ENCODE data around the gene ST13.

Gene ST13

DNA sequence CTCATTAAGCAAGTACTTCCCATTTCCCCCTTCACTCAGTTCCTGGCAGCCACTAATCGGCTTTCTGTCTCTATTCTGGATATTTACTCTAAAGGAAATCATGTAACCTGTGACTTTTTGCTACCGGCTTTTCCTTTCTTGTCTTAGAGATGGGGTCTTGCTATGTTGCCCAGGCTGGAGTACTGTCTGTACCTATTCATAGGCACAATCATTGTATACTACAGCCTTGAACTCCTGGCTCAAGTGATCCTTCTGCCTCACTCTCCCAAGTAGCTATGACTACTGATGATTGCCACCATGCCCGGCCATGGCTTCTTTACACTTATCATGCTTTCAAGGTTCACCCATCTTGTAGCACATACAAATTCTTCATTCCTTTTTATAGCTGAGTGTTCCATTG is 49.7 kb downstream of the ST13 start:
- Mint-ChIP-seq H3K9me3 (no peaks in the 10 kb centered on the region), H3K4me3 (no peak overlapping the region), H3K4me1 (peaks cover 21% of the 10 kb centered on the region), H3K27me3 (ENCODE audit: low read depth) (no peaks in the 10 kb centered on the region), H3K27ac (no peak overlapping the region), H3K36me3 (ENCODE audit: low read depth) (peaks cover 13% of the 10 kb centered on the region)
- TF ChIP-seq, protein P1, sequence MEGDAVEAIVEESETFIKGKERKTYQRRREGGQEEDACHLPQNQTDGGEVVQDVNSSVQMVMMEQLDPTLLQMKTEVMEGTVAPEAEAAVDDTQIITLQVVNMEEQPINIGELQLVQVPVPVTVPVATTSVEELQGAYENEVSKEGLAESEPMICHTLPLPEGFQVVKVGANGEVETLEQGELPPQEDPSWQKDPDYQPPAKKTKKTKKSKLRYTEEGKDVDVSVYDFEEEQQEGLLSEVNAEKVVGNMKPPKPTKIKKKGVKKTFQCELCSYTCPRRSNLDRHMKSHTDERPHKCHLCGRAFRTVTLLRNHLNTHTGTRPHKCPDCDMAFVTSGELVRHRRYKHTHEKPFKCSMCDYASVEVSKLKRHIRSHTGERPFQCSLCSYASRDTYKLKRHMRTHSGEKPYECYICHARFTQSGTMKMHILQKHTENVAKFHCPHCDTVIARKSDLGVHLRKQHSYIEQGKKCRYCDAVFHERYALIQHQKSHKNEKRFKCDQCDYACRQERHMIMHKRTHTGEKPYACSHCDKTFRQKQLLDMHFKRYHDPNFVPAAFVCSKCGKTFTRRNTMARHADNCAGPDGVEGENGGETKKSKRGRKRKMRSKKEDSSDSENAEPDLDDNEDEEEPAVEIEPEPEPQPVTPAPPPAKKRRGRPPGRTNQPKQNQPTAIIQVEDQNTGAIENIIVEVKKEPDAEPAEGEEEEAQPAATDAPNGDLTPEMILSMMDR (IDR thresholded peaks at IDR 0.05; ENCODE audit: unreplicated experiment in 3 of 3) = no peak

DNA sequence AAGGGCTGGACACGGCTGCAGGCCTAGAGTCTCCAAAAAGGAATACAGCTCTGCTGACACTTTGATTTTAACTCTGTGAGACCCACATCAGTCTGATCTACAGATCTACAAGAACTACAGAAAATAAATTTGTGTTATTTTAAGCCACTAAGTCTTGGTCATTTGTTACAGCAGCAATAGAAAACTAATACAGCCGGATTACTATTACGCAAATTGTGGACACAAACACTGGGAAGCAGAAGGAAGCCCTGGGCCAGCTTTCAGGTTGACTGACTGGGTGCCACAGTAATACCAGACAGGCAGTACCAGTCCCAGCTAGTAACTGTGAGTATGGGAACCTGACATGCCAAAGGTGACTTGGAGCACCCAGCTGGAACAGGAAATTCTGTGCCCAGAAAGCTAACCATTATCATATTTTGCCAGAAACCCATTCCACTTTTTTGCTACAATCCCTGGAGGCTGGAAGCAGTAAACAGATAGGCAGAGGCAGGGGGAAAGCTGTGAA is 50.7 kb downstream of the ST13 start:
- TF ChIP-seq, protein P1 (IDR thresholded peaks at IDR 0.05; ENCODE audit: unreplicated experiment in 3 of 3) = no peak
- Mint-ChIP-seq H3K4me3 (no peak overlapping the region), H3K36me3 (ENCODE audit: low read depth) (peaks cover 13% of the 10 kb centered on the region), H3K27me3 (ENCODE audit: low read depth) (no peaks in the 10 kb centered on the region), H3K9me3 (no peaks in the 10 kb centered on the region), H3K4me1 (peaks cover 21% of the 10 kb centered on the region), H3K27ac (no peak overlapping the region)

DNA sequence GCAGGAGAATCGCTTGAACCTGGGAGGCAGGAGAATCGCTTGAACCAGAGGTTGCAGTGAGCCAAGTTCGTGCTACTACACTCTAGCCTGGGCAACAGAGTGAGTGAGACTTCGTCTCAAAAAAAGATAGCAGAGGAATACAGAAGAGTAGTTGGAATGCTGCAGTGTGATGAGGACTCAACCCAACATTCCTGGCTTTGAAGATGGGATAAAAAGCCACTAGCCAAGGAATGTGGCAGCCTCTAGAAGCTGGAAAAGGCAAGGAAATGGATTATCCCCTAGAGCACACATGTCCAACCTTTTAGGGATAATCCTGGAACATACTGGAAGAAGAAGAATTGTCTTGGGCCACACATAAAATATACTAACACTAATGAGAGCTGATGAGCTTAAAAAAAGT is 51.2 kb downstream of the ST13 start:
- Mint-ChIP-seq H3K27ac (no peak overlapping the region), H3K4me1 (peaks cover 21% of the 10 kb centered on the region)

DNA sequence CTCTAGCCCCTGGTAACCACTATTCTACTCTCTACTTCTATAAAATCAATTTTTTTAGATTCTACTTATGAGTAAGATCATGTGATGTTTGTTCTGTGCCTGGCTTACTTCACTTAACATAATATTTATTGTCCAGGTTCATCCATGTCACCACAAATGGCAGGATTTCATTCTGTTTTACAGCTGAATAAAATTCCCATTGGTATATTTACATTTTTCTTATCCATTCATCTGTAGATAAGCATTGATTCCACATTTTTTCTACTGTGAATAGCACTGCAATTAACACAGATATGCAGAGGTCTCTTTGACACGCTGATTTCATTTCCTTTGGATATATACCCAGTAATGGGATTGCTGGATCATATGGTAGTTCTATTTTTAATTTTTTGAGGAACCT is 53.1 kb downstream of the ST13 start:
- no peaks in the 10 kb centered on the region for H3K9me3 Mint-ChIP-seq
- H3K27ac Mint-ChIP-seq = no peak overlapping the region
- no peaks in the 10 kb centered on the region for H3K27me3 Mint-ChIP-seq (ENCODE audit: low read depth)
- peaks cover 13% of the 10 kb centered on the region for H3K36me3 Mint-ChIP-seq (ENCODE audit: low read depth)
- TF ChIP-seq, protein P1 (IDR thresholded peaks at IDR 0.05; ENCODE audit: unreplicated experiment in 3 of 3) = no peak
- H3K4me3 Mint-ChIP-seq = no peak overlapping the region
- H3K4me1 Mint-ChIP-seq = peaks cover 14% of the 10 kb centered on the region

More for the DNA sequence above, 51.2 kb downstream of the ST13 start:
- Mint-ChIP-seq H3K27me3 (ENCODE audit: low read depth) (no peaks in the 10 kb centered on the region), H3K4me3 (no peak overlapping the region), H3K36me3 (ENCODE audit: low read depth) (peaks cover 13% of the 10 kb centered on the region), H3K9me3 (no peaks in the 10 kb centered on the region)
- TF ChIP-seq, protein P1 (IDR thresholded peaks at IDR 0.05; ENCODE audit: unreplicated experiment in 3 of 3) = no peak

DNA sequence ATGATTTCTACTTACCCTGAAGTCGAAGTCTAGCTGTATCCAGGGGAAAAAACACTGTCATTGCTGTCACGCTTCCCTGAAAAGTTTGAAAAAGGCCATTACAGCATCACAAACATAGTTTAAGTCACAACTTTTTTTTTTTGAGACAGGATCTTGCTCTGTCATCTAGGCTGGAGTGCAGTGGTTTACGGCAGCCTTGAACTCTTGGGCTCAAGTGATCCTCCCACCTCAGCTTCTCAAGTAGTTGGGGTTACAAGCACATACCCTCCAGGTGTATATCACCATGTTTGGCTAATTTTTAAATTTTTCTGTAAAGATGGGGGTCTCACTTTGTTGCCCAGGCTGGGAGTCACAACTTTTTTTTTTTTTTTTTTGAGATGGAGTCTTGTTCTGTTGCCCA is 57.4 kb downstream of the ST13 start:
- H3K9me3 Mint-ChIP-seq = no peaks in the 10 kb centered on the region
- peaks cover 5% of the 10 kb centered on the region for H3K4me1 Mint-ChIP-seq
- peaks cover 12% of the 10 kb centered on the region for H3K36me3 Mint-ChIP-seq (ENCODE audit: low read depth)
- no peak overlapping the region for H3K27ac Mint-ChIP-seq
- no peak overlapping the region for H3K4me3 Mint-ChIP-seq
- TF ChIP-seq, protein P1 (IDR thresholded peaks at IDR 0.05; ENCODE audit: unreplicated experiment in 3 of 3) = no peak
- no peaks in the 10 kb centered on the region for H3K27me3 Mint-ChIP-seq (ENCODE audit: low read depth)

DNA sequence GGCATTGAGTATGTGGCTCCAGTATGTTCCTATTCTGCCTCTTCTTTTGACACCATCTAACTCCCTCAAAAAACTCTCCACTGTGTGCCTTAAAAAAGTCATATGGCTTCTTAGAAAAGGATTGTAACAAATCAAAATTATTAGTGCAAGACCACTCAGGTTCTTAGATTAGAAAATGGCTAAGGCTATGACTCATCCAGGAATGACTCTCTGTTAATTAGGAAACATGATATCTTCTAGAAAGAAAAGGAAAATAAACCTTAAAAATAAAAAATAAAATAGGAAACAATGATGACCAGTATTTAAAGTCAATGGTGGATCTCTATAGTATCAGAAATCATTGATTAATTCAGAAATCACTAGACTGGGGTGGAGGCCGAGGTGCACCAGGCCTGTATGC is 59.0 kb downstream of the ST13 start:
- Mint-ChIP-seq H3K4me1 (peaks cover 5% of the 10 kb centered on the region), H3K9me3 (no peaks in the 10 kb centered on the region), H3K27me3 (ENCODE audit: low read depth) (no peaks in the 10 kb centered on the region), H3K27ac (no peak overlapping the region), H3K36me3 (ENCODE audit: low read depth) (peaks cover 20% of the 10 kb centered on the region), H3K4me3 (no peak overlapping the region)
- TF ChIP-seq, protein P1 (IDR thresholded peaks at IDR 0.05; ENCODE audit: unreplicated experiment in 3 of 3) = no peak
